Neural progenitor cell (in vitro differentiated cells): Measurements from ENCODE around the gene NCOA3. TPM values are rescaled to one million over a fixed set of nuclear protein-coding genes. Genes with fewer than 3 reads are reported as not detected.

Experiments
- DNase-seq: peaks from one replicate; pipeline ENCODE4 v3.0.0-alpha.2; 2016; ENCODE audit warnings: low spot score
- H2AFZ ChIP-seq: fragments of 200-600 bp; sonication (generic); replicated peaks from 2 replicates; pipeline ENCODE4 v1.6.1; 2016; ENCODE audit warnings: antibody characterized with exemption
- H3F3A ChIP-seq: fragments of 200-600 bp; sonication (generic); 2 replicates; pipeline ENCODE4 v1.6.1; 2016; ENCODE audit warnings: antibody characterized with exemption, low read depth
- H3K27ac ChIP-seq: fragments of 200-600 bp; sonication (generic); 2 replicates; pipeline ENCODE4 v1.5.1; 2016; ENCODE audit warnings: mild to moderate bottlenecking
- H3K27me3 ChIP-seq: fragments of 200-600 bp; sonication (generic); 2 replicates; pipeline ENCODE4 v1.6.1; 2016; ENCODE audit warnings: mild to moderate bottlenecking, moderate library complexity
- H3K36me3 ChIP-seq: fragments of 200-600 bp; sonication (generic); 2 replicates; pipeline ENCODE4 v1.5.1; 2016
- H3K4me1 ChIP-seq: fragments of 200-600 bp; sonication (generic); 2 replicates; pipeline ENCODE4 v1.6.1; 2016; ENCODE audit warnings: mixed run types
- H3K4me2 ChIP-seq: fragments of 200-600 bp; sonication (generic); 2 replicates; pipeline ENCODE4 v1.6.1; 2016
- H3K4me3 ChIP-seq: fragments of 200-600 bp; sonication (generic); 2 replicates; pipeline ENCODE4 v1.5.1; 2016
- H3K79me2 ChIP-seq: fragments of 200-600 bp; sonication (generic); 2 replicates; pipeline ENCODE4 v1.6.1; 2016; ENCODE audit warnings: low read depth
- H3K9ac ChIP-seq: fragments of 200-600 bp; sonication (generic); 2 replicates; pipeline ENCODE4 v1.6.1; 2016
- H3K9me3 ChIP-seq: fragments of 200-600 bp; sonication (generic); 2 replicates; pipeline ENCODE4 v1.5.1; 2016; ENCODE audit warnings: low read depth
- H4K20me1 ChIP-seq: fragments of 200-600 bp; sonication (generic); 2 replicates; pipeline ENCODE4 v1.6.1; 2016; ENCODE audit warnings: low read depth
- H3K27ac Mint-ChIP-seq: 3 replicates; pipeline ENCODE4 v1.8.0; 2021; ENCODE audit warnings: mixed read lengths
- H3K27me3 Mint-ChIP-seq: 2 replicates; pipeline ENCODE4 v1.8.0; 2022; ENCODE audit warnings: low read depth, mild to moderate bottlenecking, inconsistent platforms, moderate library complexity, mixed read lengths; ENCODE audit not compliant: insufficient read depth
- H3K36me3 Mint-ChIP-seq: 3 replicates; pipeline ENCODE4 v1.8.0; 2021; ENCODE audit warnings: mixed read lengths
- H3K4me1 Mint-ChIP-seq: 3 replicates; pipeline ENCODE4 v1.8.0; 2021; ENCODE audit warnings: mixed read lengths
- H3K4me3 Mint-ChIP-seq: 3 replicates; pipeline ENCODE4 v1.8.0; 2021; ENCODE audit warnings: mild to moderate bottlenecking, moderate library complexity, mixed read lengths
- H3K9me3 Mint-ChIP-seq: 3 replicates; pipeline ENCODE4 v1.8.0; 2020; ENCODE audit warnings: mixed read lengths
- EZH2 ChIP-seq: fragments of 200-600 bp; sonication (generic); IDR thresholded peaks from 2 replicates; pipeline ENCODE4 v1.6.1; 2017; ENCODE audit warnings: antibody characterized with exemption, mild to moderate bottlenecking, moderate library complexity
- EZH2phosphoT487 ChIP-seq: fragments of 200-600 bp; sonication (generic); IDR thresholded peaks from 2 replicates; pipeline ENCODE4 v1.6.1; 2017; ENCODE audit warnings: antibody characterized with exemption
- total RNA-seq: library from RNA; depleted of rRNA; stranded (reverse); fragments of >200 nt; gene quantifications from 2 replicates; pipeline ENCODE4 v1.2.3, GENCODE V29; 2015; ENCODE audit warnings: low replicate concordance
- TF ChIP-seq, protein P1 (sequence below): fragments of 200-600 bp; sonication (generic); IDR thresholded peaks from 2 replicates; pipeline ENCODE4 v1.5.1; 2017; ENCODE audit warnings: antibody characterized with exemption, mild to moderate bottlenecking

The NCOA3 gene
- total RNA-seq, 1 donor from 2014 or later = 64.5 TPM

GRCh38 chr20:47659904-47660601, 158.4 kb downstream of the NCOA3 start:
- no peak overlapping the region for H2AFZ ChIP-seq
- H3K27ac ChIP-seq = no peak overlapping the region
- H3K36me3 Mint-ChIP-seq = peaks cover 2% of the 10 kb centered on the region
- no peaks in the 10 kb centered on the region for H3K27me3 ChIP-seq
- no peaks in the 10 kb centered on the region for H3K9me3 ChIP-seq
- no peak overlapping the region for H3K4me3 ChIP-seq
- no peaks in the 10 kb centered on the region for H3K79me2 ChIP-seq
- H3K9me3 Mint-ChIP-seq = no peaks in the 10 kb centered on the region
- H3K9ac ChIP-seq = no peak overlapping the region
- peaks cover 2% of the 10 kb centered on the region for H3K27me3 Mint-ChIP-seq
- H3K4me3 Mint-ChIP-seq = no peak overlapping the region
- peaks cover 11% of the 10 kb centered on the region for H3K4me1 ChIP-seq
- peaks cover 9% of the 10 kb centered on the region for H3F3A ChIP-seq
- peaks cover 12% of the 10 kb centered on the region for H3K36me3 ChIP-seq
- DNase-seq = no peak
- peaks cover 18% of the 10 kb centered on the region for H3K4me1 Mint-ChIP-seq
- TF ChIP-seq, protein P1, sequence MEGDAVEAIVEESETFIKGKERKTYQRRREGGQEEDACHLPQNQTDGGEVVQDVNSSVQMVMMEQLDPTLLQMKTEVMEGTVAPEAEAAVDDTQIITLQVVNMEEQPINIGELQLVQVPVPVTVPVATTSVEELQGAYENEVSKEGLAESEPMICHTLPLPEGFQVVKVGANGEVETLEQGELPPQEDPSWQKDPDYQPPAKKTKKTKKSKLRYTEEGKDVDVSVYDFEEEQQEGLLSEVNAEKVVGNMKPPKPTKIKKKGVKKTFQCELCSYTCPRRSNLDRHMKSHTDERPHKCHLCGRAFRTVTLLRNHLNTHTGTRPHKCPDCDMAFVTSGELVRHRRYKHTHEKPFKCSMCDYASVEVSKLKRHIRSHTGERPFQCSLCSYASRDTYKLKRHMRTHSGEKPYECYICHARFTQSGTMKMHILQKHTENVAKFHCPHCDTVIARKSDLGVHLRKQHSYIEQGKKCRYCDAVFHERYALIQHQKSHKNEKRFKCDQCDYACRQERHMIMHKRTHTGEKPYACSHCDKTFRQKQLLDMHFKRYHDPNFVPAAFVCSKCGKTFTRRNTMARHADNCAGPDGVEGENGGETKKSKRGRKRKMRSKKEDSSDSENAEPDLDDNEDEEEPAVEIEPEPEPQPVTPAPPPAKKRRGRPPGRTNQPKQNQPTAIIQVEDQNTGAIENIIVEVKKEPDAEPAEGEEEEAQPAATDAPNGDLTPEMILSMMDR = no peak
- no peak for TF ChIP-seq EZH2phosphoT487
- H4K20me1 ChIP-seq = peaks cover 8% of the 10 kb centered on the region
- no peak overlapping the region for H3K4me2 ChIP-seq
- no peak overlapping the region for H3K27ac Mint-ChIP-seq

DNA sequence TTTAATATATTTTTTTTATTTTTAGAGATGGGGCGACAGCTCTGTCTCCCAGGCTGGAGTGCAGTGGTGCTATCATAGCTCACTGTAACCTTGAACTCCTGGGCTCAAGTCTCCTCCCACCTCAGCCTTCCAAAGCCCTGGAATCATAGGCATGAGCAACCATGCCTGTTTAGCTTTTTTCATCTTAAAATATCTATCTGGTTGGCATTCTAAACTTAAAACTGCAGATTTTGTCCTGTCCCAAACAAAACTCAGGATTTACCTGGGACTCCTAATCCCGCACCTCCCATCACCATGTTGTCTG, 158.9 kb downstream of the NCOA3 start:
- Histone ChIP-seq H3K79me2 (no peaks in the 10 kb centered on the region), H3K4me3 (no peak overlapping the region), H3K9ac (no peak overlapping the region), H3K9me3 (no peaks in the 10 kb centered on the region), H3K4me1 (peaks cover 11% of the 10 kb centered on the region), H2AFZ (no peak overlapping the region), H3K4me2 (no peak overlapping the region), H3K27ac (no peak overlapping the region), H3K27me3 (no peaks in the 10 kb centered on the region), H3K36me3 (peaks cover 12% of the 10 kb centered on the region), H4K20me1 (peaks cover 8% of the 10 kb centered on the region), H3F3A (peaks cover 9% of the 10 kb centered on the region)
- Mint-ChIP-seq H3K4me1 (peaks cover 16% of the 10 kb centered on the region), H3K9me3 (no peaks in the 10 kb centered on the region), H3K4me3 (no peak overlapping the region), H3K27ac (peak overlapping the region; percentile 9), H3K36me3 (peaks cover 2% of the 10 kb centered on the region), H3K27me3 (peaks cover 2% of the 10 kb centered on the region)
- TF ChIP-seq, protein P1 = no peak
- no peak for TF ChIP-seq EZH2
- TF ChIP-seq EZH2phosphoT487 = no peak
- no peak for DNase-seq

DNA sequence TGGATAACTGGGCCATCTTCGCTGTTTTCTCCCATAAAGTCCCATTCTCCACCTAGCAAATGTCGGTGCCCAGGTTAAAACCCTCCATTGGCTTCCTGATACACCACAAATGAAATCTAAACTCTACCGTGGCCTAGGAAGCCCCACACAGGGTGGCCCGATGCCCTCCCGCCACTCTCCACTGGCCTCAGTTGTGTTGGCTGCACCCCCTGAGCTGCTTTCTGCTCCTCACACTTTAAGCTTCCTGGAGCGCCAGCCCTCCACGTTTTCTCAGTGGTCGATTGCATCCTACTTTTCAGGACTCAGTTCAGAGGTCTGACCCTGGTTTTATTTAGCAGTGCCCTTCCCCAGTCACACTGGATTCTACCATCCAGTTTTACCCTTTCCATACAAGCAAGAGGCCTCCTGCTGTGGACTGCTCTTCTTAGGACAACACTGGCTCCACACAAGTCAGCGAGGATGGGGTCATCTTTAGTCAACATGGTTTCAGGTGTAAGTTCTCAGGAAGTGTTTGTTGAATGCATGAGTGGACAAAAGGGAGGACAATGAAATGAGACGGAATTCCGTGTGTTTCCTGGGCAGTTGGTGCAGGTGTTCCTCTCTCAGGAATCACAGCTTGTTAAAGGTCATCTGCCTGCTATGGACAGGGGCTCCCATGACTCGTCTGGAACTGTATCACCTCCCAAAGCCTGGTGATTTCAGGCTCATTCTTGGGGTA, 159.5 kb downstream of the NCOA3 start:
- Histone ChIP-seq H3K4me2 (no peak overlapping the region), H3K9me3 (no peaks in the 10 kb centered on the region), H4K20me1 (peaks cover 8% of the 10 kb centered on the region), H3K27me3 (no peaks in the 10 kb centered on the region), H2AFZ (no peak overlapping the region), H3K36me3 (peaks cover 11% of the 10 kb centered on the region), H3K4me1 (peaks cover 11% of the 10 kb centered on the region), H3K4me3 (no peak overlapping the region), H3K27ac (no peak overlapping the region), H3K79me2 (no peaks in the 10 kb centered on the region), H3F3A (peaks cover 9% of the 10 kb centered on the region), H3K9ac (no peak overlapping the region)
- H3K4me3 Mint-ChIP-seq = no peak overlapping the region
- peaks cover 2% of the 10 kb centered on the region for H3K36me3 Mint-ChIP-seq
- peaks cover 16% of the 10 kb centered on the region for H3K4me1 Mint-ChIP-seq
- TF ChIP-seq EZH2 = no peak
- TF ChIP-seq EZH2phosphoT487 = no peak
- TF ChIP-seq, protein P1 = no peak
- H3K27me3 Mint-ChIP-seq = peaks cover 2% of the 10 kb centered on the region
- DNase-seq = no peak
- H3K9me3 Mint-ChIP-seq = no peaks in the 10 kb centered on the region
- H3K27ac Mint-ChIP-seq = peak overlapping the region; percentile 9
